GM19463 (cell line): ENCODE measurements around the gene SIMC1.
"Not testable (repeated sequence)": the region's sequence is repeated elsewhere in the genome, so short reads cannot be mapped to it uniquely, and the experiment has no call there.

Experiments
- ATAC-seq: cut with Tn5 transposase; IDR thresholded peaks from one replicate; pipeline ENCODE4 v1.9.1; 2021; ENCODE audit warnings: mild to moderate bottlenecking, moderate library complexity; ENCODE audit not compliant: unreplicated experiment

SIMC1 gene

DNA sequence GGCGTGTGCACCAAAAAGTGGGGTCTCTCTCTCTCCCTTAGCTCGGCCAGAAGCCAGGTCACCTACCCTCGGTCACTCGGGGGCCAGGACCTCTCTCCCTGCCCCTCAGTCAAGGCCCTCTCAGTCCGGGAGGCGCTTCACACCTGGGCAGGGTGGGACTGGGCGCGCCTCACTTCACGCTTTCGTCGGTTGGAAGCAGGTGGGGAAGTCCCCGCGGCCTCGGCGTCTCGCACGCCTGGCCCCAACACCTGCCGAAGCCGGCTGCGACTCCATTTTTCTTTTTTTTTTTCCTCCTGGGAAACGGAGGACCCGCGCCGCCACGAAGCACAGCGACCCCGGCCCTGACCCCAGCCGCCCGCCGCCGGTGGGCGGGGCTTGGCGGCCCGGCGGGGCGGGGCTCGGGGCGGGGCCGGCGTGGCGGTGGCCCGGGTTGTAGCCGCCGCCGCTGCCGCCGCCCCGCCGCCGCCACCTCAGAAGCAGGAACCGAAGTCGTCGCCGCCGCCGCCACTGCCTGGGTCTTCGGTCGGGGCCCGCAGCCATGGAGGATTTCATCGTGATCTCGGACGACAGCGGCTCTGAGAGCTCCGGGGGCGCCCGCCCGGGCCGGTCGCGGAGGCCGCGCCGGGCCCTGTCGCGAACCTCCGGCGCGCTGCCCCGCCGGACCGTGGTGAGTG lies at the start of gene SIMC1:
SIMC1 (plus strand) TSS at position 454 of the 674 bp plus-strand sequence; CDS start at position 539, 85 bp downstream.
- peak; percentile 72 for ATAC-seq

DNA sequence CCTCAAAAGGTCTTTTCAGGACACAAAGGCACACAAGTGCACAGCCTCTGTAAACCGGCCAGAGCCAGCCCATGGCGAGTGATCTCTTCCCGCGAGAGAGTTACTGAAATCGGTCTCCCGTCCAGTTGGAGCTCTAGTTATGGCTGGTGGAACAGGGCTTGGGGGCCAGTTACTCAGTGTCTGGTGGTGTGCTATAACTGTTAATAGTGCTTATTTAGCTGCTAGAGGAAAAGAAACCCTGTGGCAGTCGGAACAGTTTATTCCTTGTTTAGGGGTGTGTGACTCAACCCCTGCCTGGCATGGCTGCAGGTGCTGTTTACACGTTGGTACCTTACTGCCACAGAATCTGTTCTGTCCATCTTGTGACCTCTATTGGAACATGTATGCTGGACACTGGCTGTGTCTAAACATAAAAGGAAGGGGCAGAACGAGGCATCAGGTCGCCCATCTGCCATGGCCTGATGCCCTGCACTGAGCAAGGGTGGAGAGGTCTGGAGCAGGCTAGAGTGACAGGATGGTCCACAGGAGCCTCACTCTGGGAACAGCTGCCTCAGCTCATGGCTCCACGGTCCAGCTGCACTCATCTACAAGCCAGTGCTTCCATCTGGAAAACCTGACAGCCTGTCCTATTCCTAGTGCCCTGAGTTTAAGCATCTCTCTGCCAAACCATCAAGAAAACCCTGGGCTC lies 49.6 kb upstream of the SIMC1 start:
- ATAC-seq, result no peak

DNA sequence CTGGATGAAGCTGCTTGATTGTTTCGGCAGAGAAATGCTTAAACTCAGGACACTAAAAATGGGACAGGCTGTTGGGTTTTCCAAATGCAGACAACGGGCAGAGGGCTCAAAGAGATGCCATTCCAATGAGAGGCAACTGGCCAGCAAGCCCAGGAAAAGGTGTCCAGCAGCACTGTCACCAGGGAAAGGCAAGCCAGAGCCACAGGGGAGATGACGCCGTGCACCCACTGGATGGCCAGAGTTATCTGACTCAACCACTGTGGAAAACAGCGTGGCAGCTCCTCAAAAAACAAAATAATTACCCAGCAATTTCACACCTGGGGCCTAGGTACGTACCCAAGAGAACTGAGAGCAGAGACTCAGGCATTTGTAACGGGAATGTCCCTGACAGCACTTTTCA lies 48.4 kb upstream of the SIMC1 start:
- no peak for ATAC-seq

DNA sequence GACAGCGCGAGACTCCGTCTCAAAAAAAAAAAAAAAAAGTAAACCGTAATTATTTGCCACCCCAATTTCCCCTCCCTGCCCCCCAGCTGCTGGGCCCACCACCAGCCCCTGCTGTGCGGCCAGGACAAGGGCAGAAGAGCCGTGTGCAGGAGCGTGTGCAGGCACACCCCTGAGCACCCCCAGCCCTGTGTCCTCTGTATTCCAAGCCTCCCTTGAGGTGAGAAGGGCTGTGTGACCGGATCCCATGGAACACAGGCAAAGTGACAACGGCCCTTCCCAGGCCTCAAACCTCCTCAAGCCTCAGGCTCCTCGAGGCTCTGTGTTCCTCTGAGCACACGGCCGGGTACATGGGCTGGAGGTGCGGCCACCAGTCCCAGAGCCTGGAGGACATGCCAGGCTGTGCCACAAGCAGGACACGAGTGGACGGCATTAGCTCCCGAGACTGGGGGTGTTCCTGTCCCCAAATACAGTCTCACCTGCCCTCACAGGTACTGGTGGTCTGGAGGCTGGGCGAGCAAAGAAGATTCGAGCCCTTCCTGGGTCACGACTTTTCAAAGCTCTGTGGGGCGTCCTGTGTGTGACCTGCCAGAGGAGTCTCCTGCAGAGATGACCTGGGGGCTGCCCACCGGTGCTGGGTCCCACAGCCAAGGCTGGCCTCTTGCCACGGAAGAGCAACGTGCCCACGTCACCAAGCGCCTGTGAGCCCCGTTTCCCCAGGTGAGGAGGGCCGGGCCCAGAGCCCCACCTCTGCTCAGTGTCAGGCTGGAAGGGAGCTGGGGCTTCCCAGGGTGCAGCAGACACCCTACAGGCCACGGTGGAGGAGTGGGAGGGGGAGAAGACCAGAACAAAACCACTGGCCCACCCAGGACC lies 47.1 kb upstream of the SIMC1 start:
- no peak for ATAC-seq

DNA sequence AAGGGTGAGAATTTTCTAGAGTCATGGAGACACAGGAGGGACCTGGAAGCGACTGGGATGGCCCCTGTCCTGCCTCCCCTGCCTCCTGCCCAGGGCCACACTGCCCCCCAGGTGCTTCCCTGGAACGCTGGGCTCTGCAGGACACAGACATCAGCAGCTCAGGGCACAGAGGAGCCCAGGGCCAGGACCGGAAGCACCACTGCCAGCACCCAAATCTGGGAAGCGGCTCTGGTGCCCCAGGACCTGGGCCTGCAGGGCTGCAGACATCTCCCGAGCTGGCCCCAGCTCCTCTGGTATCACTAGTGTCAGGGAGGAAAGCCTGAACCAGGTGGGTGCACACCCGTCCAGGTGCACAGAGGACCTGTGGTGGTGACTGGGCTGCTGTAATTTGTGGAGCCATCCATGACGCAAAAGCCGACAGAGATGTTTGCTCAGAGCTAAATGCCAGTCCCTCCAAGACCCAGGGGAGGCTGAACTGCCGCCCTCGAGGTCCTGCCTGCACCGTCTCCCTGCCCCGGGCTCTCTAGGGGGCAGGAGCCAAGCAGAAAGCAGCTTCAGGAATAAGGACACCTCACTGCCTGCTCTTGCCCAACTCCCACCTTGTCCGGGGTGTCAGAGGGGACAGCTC lies 46.0 kb upstream of the SIMC1 start:
- ATAC-seq, result no peak

DNA sequence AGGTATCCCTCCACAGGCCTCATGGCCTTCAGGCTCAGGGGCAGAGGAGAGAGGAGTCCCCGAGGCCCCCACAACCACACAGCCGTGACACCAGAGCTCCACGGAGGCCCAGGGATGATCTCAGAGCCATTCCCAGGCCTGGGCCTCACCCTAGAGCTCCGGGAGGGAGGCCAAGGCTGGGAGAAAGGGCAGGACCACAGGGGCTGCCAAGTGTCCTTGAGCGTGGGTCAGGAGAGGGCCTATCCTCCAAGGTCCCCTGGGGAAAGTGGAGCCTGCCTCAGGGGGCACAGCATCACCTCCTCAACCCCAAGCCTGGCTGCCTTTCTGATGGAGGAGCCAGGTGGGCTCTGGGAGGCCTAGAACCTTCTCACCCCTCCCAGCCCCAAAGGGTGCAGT lies 45.5 kb upstream of the SIMC1 start:
- ATAC-seq, result not testable (repeated sequence)

DNA sequence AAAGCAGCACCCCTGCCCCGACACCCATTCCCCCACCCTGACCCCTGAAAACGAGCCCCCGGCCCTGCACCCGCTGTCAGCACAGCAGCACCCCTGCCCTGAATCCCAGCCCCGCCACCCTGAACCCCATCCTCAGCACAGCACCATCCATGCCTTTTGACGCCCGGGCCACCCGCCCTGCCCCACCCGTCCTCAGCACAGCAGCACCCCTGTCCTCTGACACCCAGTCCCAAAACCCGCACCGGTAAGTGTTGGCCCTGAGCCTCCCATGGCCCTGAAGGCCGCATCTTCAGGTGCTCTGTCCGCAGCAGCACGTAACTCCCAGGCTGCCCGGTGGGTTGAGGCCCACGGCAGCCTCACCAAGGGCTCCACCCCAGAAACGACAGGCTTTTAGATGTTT lies 44.6 kb upstream of the SIMC1 start:
- ATAC-seq, result not testable (repeated sequence)

DNA sequence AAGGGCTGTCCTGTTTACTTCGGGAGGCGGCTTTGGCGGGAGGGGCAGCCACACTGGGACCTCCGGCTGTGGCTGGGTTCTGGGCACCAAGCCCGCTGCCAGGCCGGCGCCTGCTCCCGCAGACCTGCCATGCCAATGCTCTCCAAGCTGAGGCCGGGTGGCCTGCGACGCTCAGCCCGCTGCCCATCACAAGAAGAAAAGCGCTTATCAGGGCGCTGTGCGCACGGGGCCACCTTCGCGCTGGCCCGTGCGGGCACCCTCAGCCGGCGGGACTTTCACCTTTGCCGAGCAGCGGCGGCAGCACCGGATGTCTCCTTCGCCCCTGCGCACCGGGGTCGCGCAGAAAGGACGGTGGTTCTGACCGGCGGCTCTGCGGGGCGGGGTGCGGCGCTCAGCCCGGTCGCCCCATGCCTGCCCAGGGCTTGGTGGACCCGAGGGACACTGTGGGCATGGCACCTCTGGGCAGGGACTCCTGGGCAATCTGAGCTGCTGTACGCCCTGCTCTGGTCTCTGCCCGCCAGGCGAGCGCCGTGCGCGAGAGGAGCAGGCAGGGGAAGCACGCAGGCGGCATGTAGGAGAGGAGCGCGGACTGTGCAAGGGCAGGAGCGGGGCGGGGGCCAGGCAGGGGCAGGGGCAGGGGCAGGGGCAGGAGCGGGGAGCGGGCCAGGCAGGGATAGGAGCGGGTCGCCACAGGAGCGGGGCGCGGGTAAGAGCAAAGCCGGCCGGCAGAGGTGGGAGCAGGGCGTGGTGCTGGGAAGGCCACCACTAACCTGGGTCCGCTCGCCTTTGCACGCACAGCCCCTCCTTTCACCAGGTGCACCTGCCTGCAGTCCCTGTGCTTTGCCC lies 43.8 kb upstream of the SIMC1 start:
- not testable (repeated sequence) for ATAC-seq

DNA sequence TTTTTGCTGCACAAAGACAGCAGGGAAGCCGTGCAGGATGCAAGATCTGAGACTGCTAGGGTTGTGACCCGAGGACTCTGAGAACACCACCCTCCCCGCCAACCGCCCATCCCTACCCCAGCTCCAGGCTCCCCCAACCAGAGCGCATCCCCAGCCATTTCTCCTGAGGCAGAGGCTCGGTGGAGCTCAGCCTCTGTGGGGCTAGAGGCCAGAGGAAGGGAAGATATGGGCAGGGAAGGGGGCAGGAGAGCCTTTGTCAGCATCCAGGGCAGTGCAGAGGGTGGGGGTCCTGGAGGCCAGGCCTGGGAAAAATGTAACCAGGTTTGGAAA lies 43.2 kb upstream of the SIMC1 start:
- not testable (repeated sequence) for ATAC-seq

DNA sequence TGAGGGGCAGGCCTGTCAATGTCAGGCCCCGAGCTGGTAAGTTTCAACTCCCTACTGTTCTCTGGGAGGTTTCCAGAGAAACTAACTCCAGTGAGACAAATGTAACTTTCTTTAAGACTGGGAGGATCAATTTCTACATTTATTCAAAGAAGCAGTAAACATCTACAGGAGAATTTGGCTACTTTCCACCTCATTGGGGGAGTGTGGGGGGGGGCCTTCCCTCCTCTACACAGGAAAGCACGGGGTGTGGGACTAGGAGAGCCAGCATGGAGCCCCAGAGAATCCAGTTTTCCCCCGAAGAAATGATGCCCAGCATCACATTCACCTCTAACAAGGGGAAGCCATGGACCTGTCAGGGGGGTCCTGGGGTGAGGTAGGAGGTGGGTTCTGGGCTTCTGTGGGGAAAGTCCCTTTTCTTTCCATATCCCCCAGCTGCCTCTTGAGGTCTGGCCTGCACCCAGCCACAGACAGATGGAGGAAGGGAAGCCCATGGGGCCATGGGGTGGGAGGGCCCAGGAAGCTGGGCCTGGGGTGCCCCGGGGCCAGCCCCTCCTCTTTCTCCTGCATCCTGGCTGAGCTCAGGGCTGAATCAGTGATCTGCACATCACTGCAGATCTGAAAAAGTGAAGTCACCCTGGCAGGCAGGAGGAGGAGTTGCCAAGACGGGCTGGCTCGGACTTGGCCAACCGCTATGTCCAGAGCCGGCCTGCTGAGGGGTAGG lies 42.6 kb upstream of the SIMC1 start:
- not testable (repeated sequence) for ATAC-seq

DNA sequence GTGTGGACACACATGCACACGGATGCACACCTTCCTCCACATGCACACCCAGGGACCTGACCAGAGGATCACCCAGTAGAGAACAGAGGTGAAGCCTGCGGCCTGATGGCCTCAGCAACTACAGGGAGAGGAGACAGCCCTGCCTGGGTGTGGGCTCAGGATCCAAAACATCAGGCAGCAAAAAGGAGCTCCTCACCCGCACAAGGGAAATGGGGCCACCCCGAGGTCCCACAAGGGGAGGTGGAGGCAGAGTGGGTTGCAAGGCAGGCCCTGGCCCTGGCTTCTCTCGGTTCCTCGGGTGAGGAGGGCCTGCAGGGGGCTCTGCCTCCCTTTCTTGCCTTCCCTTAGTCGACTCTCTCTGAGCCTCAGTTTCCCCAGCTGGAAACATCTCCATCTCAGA lies 41.4 kb upstream of the SIMC1 start:
- not testable (repeated sequence) for ATAC-seq

DNA sequence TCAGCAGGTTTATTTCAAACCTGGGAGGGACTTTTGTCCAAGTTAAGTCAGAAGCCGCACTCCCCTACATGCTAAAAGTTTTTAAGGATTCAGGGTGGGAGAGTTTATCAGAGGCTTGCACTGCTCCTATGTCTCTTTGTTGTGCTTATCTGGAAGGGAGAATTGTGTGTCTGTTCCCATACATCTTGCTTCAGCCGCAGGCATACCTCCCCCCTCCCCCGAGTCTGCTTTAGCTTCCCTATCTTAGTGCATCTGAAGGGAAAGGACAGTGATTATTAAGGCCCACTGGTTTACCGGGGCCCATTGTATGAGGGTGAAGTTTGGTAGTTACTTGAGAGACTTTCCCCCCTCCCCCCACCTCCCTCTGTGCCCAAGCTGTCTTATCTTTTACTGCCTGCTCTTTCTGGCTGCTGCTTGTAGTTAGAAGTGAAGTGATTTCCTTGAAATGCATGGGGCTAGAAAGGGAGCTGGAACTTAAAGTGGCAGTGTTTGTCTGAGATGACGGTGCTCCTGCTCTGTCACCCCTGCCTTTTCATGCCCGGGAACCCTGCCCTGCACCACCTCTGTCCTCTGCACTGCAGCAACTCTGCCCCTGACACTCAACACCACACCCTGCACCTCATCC lies 40.9 kb upstream of the SIMC1 start:
- not testable (repeated sequence) for ATAC-seq

DNA sequence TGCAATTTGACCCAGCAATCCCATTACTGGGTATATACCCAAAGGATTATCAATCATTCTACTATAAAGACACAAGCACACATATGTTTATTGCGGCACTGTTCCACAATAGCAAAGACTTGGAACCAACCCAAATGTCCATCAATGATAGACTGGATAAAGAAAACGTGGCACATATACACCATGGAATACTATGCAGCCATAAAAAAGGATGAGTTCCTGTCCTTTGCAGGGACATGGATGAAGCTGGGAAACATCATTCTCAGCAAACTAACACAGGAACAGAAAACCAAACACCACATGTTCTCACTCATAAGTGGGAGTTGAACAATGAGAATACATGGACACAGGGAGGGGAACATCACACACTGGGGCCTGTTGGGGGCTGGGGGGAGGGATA lies 39.9 kb upstream of the SIMC1 start:
- ATAC-seq, result not testable (repeated sequence)

DNA sequence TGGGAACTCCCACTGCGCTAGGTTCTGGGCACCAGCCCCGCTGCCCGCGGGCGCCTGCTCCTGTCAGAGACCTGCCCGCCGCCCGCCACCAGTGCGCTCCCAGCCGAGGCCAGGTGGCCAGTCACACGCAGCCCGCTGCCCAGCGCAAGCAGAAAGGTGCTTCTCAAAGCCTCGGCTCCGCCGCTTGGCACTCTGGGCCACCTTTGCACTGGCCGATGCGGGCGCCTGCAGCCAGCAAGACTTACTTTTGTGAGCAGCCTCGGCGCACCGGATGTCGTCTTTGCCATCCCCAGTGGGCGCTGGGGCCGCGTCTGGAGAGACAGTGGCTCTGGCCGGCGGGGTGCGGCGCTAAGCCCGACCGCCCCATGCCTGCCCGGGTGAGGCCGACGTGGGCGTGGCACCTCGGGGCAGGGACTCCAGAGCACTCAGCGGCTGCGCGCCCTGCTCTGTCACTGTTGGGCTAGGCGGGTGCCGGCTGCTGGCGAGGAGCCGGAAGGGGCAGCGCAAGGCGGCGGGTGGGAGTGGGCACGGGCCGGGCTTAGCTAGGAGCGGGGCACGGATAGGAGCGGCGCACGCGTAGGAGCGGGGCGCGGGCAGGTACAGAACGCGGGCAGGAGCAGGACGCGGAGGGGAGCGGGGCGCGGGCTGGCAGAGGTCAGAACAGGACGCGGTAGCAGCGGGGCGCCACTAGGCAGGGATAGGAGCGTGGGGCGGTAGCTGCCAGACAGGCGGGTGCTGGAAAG lies 39.1 kb upstream of the SIMC1 start:
- ATAC-seq, result not testable (repeated sequence)

DNA sequence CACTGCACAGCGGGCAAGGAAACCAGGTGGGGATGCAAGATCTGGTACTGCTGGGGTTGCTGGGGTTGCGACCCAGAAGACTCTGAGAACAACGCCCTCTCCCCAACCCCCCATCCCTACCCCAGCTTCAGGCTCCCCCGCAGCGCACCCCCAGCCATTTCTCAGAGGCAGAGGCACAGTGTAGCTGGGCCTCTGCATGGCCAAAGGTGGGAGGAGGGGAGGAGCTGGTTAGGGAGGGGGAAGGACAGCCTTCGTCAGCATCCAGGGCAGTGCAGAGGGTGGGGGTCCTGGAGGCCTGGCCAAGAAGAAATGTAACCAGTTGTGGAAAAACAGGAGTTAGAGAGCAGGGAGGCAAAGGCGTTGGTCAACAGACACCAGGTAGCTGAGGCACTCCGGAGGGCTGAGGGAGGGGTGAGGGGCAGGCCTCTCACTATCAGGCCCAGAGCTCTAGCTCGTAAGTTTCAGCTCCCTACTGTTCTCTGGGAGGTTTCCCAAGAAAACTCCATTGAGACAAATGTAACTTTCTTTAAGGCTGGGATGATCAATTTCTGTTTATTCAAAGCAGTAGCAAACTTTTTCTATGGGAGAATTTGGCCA lies 38.3 kb upstream of the SIMC1 start:
- ATAC-seq, result not testable (repeated sequence)

DNA sequence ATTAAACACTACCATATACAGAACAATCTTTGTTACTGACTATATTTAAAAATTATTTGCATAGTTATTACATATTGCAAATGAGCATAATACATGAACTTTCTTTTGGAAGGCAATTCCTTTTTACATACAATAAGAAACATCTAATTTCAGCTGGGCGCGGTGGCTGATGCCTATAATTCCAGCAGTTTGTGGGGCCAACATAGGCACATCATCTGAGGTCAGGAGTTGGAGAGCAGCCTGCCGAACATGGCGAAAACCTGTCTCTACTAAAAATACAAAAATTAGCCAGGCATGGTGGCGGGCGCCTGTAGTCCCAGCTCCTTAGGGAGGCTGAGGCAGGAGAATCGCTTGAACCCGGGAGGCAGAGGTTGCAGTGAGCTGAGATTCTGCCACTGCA lies 36.4 kb upstream of the SIMC1 start:
- ATAC-seq, result no peak

DNA sequence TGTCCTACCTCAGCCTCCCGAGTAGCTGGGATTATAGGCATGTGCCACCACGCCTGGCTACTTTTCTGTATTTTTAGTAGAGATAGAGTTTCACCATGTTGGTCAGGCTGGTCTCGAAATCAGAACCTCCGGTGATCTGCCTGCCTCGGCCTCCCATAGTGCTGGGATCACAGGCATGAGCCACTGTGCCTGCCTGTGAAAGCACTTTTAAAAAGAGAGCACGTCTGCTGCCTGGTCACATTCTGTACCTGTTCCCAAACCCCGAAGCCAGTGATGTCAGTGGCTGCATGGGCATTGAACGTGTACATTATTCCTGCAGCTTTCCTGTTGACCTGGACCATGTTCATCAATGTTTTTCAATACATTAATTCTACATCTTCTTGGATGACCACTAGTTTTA lies 35.1 kb upstream of the SIMC1 start:
- ATAC-seq, result no peak

DNA sequence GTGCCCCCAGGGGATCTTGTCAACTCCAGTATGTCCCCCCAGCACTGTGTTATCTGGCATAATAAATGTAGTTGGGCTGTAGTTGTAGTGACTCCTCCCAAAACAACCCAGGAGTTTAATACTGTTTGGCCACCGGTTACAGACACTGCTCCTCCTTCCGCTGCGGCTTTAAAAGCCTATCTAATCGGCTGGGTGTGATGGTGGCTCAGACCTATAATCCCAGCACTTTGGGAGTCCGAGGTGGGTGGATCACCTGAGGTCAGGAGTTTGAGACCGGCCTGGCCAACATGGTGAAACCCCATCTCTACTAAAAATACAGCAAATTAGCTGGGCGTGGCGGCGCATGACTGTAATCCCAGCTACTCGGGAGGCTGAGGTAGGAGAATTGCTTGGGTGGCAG lies 34.7 kb upstream of the SIMC1 start:
- ATAC-seq, result not testable (repeated sequence)
